VCaP (cell line): ENCODE data around the gene TES.
"Not testable (repeated sequence)": the region's sequence is repeated elsewhere in the genome, so short reads cannot be mapped to it uniquely, and the experiment has no call there.

ENCODE experiments used
- H3K27ac ChIP-seq: fragments of 450-650 bp; 2 replicates; pipeline ENCODE4 v1.5.1; 2017
- CTCF ChIP-seq: fragments of 450-650 bp; conservative IDR thresholded peaks from 2 replicates; pipeline ENCODE4 v1.5.1; 2017; ENCODE audit warnings: mild to moderate bottlenecking, moderate library complexity

Gene TES

GRCh38 chr7:116292381-116292780, 82.0 kb downstream of the TES start:
- H3K27ac ChIP-seq = no peak overlapping the region
- no peak for TF ChIP-seq CTCF

DNA sequence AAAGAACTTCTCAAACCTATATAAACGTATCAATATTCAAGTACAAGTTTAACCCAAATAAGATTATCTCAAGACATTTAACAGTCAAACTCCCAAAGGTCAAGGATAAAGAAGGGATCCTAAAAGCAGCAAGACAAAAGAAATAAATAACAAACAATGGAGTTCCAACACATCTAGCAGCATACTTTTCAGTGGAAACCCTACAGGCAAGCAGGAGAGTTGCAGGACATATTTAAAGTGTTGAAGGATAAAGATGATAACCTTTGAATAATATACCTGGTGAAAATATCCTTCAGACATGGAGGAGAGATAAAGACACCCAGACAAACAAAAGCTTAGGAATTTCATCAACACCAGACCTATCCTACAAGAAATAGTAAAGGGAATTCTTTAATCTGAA, 82.8 kb downstream of the TES start:
- H3K27ac ChIP-seq = no peak overlapping the region
- TF ChIP-seq CTCF = no peak; the same call in 1 of the 2 replicates

GRCh38 chr7:116293633-116294032, 83.3 kb downstream of the TES start:
- no peak for TF ChIP-seq CTCF
- H3K27ac ChIP-seq = no peak overlapping the region

- H3K27ac ChIP-seq = not testable (repeated sequence)
Observed at GRCh38 chr7:116295903-116296302, 85.6 kb downstream of the TES start.

- H3K27ac ChIP-seq = no peak overlapping the region
- no peak for TF ChIP-seq CTCF
Observed at GRCh38 chr7:116298055-116298454, 87.7 kb downstream of the TES start.

- H3K27ac ChIP-seq = no peak overlapping the region
- TF ChIP-seq CTCF = no peak
Observed at GRCh38 chr7:116298576-116298975, 88.2 kb downstream of the TES start.

DNA sequence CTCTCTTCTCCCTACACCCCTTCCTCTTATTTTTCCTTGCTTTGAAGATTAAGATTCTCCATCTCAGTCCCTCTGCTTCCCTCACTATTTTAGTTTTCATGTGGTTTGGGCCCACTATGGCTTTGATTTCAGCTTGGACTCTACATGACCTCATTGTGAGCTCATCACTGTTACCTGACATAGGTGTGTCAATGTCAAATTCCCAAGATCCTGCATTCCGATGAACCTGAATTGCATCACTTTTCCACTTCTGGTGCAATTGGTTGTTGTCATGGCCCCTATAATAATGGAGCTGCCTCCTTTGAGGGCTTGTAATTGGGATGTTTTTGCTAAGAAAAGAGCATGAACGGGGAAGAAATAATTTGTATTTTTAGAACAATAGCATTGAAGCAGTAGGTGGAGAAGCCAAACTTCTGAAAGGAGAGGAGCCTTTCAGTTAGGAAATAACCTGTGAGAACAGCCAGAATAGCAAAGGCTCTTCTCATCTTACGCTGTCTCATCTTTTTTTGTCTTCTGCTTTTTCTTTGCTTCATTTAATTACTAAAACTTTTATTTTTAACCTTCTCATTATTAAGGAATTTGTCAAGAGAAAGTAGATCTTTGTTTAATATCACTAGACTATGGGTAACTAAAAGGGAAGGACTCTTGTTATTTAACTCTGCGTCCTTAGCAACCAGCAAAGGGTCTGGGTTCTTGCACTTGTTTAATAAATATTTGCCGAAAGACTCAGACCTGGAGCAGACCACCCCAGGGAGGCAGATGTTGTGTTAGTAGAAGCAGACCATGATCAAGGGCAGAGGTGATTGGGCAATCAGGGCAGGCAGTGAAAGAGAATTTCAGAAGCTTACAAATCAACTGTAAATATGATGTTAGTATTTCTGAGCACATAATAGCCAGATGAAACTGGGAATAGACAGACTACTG, 95.4 kb downstream of the TES start:
- TF ChIP-seq CTCF = no peak
- H3K27ac ChIP-seq = no peak overlapping the region

DNA sequence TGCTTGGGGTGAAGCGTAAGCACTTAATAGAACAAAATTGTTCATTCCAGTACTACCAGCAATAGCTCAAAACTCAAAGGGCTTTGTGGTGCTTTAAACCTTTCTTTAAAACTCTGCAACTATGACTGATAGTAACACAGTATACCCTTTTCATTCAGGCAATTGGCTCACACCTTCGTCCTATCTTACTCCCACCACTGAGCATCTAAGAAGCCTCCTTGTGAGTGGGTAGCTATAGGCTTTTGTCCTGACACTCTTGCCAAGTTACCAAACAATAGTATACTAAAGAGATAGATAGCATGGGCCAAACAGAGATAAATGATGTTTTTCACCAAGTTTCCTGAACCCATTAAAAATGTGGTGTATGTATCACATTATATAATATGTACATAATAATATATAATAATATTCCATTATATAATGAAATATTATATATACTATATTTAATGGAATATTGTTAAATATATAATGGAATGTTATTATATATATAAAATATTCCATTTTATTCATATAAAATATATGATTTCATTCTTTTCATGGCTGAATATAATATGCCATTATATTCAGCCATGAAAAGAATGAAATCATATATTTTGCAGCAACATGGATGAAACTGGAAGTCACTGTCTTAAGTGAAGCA, 96.2 kb downstream of the TES start:
- no peak for TF ChIP-seq CTCF
- H3K27ac ChIP-seq = no peak overlapping the region
